Activated CD8-positive, alpha-beta memory T cell treated with anti-CD3 and anti-CD28 coated beads, Interleukin-2, amount 50 U/mL, for 48 hours (primary cell): Measurements from ENCODE around the gene PKN1.
"Not testable (repeated sequence)": the region's sequence is repeated elsewhere in the genome, so short reads cannot be mapped to it uniquely, and the experiment has no call there.

Source experiments
- DNase-seq: peaks from one replicate; pipeline ENCODE4 v3.0.0-alpha.2; 2020

PKN1 gene

DNA sequence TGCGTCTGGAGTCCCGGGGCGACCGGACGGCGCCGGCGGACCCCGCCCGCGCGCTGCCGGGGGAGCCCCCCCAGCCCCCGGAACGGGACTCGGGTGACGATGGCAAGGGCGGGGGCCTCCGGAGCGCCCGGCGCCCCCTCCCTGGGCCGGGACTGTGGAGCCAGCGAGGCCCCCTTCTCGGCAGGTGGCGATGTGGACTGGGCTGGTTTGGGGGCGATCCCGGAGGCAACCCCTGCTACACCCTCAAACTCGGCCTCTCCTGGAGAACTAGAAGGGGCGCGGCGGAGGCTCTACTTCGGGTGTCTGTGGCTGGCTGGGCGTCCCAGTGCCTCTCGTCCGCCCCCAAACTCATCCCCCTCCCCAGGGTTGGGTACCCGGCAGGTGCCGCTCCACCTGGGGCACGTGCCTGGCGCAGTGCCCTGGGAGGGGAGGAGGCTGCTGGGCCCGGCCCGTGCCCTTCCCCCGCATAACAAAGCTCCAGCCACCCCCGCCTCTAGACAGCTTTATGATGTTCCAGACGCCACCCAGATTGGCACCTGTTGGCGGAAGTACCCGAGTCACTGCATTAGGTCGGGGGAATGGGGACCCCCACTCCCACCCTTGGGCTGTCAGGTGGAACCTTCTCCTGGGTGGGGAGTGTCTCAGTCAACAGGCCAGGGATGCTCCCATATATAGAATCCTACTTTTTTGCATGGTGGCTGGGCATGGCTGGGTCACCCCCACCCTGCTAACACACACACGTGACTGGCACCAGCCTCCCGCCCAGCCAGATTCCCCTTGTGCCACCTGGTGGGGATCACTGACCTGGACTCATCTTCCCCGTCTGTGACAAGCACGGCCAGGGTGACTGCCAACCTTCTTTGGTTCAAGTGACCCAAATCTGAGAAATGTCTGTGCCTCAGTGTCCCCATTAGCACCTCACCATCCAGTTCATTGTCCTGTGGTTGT is 722 bp downstream of the PKN1 start:
- peak; percentile 68 for DNase-seq

DNA sequence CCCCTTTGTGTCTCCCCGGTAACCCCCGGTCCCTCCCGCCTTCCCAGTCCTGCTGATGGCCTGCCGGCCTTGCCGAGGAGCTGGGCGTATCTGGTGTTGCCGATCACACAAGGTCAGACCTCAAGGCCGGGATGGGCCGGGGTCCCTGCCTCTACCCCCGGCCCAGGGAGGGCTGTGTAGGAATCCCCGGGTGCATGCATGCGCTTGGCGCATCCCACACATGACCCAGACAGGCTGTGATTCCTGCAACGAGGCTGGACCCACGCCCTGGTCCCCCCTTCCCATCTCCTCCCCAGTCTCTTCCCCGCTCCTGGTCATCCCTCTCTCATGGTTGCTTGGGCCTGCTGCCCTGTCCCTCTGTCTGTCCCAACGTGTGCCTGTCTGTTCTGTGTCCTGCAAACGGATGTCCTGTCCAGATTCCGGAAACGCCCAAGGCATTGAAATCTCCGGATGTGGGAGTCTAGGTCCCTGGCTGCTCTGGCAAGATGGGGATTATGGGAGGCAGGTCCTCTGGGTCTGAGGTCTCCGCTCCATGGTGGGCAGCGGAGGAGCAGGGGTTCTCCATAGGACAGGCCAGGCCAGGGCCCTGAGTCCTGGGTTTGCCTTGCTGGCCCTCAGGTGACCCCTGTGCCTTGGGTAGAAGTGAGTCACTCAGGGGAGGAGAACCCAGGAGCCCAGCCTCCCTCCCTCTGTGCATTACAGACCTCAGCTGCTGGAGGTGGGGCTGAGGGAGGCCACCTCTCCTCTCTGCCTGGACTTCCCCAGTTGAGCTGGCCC is 1.6 kb downstream of the PKN1 start:
- peak; percentile 63 for DNase-seq

DNA sequence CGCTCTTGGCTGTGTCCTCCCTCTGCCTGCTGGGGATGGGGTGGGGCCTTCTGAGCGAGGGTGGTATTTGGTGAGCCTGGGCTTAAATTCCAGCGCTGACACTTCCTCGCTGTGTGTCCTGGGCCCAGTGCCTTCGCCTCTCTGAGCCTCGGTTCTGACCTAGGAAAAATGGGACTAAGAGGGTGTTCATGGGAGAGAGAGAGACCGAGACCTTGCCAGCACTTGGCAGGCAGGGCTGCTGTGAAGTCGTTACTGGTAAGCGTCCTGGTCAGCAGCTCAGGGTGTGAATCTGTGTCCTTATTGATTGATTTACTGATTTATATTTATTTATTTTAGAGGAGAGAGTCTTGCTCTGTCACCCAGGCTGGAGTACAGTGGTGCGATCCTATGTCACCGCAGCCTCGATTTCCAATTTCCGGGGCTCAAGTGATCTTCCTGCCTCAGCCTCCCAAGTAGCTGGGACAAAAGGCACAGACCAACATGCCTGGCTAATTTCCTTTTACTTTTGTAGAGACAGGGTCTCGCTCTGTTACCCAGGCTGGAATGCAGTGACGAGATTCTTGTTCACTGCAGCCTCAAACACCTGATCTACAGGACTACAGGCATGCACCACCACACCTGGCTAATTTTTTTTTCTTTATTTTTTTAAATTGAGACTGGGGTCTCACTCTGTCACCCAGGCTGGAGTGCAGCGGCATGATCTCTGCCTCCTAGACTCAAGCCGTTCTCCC is 2.4 kb downstream of the PKN1 start:
- no peak for DNase-seq

DNA sequence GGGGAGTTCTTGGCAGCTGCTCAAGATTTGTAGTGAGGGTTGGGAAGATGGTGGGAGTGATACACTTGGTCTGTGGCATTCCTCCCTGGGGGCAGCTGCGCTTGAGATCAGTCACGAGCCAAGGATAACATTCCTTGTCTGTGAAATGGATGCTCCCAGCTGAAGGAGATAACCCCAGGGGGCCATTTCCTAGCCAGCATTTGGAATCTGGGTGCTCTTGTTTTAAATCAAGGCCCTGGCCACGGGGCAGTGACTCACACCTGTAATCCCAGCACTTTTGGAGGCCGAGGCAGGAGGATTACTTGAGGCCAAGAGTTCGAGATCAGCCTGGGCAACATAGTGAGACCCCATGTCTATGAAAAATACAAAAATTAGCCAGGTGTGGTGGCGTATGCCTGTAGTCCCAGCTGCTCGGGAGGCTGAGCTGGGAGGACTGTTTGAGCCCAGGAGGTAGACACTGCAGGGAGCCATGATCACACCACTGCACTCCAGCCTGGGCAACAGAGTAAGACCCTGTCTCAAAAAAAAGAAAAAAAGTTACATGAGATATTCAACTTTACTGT is 4.6 kb downstream of the PKN1 start:
- no peak for DNase-seq

DNA sequence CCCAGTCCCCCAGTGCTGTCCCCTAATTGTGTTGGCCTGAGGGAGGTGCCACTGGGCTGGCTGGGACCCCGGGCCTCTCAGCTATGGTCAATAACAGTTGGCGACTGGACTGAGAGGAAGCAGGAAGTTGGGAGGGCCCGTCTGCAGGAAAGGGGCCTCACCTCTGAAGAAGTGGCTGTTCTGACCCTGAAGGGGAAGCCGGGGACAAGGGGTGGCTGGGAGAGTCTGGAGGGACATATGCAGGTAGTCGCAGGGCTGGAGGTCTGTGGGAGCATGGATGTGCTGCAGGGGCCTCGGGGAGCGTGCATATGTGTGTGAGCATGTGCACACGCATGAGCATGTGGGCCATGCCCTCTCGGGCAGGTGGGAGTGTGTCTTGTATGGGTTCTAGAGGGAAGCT is 5.9 kb downstream of the PKN1 start:
- DNase-seq, result no peak

DNA sequence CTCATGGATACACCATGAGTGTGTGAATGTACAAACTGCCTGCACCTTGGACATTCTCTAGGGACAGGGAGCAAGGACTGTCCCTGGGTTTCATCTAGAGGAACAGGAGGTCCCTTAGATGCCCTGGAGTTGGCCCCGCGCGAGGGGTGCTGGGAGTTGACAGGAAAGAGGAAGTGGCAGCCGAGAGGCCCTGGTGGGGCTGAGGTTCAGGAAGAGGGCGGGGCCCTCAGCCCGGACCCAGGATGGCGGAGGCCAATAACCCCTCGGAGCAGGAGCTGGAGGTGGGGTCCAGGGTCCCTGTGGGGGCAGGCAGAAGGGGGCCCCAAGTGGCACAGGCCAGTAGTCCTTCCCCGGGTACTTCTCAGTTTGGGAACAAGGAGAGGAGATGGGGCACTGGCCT is 6.9 kb downstream of the PKN1 start:
- DNase-seq, result peak; percentile 89

DNA sequence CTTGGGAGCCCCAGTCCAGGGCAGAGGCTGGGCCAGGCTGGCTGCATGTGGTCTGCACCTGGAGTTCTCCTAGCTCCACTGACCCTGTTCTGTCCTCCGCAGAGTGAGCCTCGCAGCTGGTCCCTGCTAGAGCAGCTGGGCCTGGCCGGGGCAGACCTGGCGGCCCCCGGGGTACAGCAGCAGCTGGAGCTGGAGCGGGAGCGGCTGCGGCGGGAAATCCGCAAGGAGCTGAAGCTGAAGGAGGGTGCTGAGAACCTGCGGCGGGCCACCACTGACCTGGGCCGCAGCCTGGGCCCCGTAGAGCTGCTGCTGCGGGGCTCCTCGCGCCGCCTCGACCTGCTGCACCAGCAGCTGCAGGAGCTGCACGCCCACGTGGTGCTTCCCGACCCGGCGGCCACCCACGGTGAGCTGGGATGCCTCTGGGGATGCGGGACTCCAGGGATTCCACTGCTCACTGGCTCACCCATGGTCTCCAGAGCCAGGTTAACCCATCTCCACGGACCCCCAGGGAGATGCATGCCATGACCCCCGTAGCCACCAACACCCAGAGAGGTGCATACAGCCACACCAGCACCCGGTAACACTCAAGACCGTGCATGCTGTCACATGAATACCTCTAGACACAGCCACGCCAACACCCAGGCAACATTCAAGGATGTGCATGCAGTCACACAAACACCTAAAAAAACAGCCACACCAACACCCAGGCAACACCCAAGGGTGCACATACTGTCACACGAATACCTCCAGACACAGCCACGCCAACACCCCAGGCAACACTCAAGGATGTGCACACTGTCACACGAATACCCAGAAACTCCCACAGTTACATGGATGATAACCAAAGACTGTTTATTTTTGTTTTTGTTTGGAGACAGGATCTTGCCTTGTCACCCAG is 8.2 kb downstream of the PKN1 start:
- DNase-seq, result no peak

DNA sequence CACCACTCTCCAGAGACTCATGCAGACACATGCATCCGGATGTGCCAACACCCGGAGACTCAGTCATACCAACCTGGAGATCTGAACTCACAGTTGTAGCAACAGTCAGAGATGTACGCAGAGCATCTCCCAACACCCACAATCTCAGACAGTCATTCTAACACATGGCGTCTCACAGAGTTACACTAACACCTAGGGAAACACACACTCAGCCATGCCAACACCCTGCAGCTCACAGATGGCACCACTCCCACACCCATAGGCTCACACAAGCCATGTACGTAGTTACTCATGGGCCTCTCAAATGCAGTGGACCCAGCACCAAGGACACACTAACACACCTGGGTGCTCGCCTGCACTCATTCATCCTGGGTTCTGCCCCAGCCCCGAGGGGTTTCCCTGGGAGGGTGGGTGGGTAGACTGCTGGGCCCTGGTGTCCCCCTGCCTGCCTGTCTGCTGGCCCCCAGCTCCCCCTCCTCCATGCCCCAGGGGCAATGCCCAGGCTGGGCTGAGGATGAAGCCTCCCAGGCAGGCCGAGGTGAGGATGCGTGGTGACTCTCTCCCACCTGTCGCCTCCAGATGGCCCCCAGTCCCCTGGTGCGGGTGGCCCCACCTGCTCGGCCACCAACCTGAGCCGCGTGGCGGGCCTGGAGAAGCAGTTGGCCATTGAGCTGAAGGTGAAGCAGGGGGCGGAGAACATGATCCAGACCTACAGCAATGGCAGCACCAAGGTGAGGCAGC is 10.0 kb downstream of the PKN1 start:
- DNase-seq, result no peak

DNA sequence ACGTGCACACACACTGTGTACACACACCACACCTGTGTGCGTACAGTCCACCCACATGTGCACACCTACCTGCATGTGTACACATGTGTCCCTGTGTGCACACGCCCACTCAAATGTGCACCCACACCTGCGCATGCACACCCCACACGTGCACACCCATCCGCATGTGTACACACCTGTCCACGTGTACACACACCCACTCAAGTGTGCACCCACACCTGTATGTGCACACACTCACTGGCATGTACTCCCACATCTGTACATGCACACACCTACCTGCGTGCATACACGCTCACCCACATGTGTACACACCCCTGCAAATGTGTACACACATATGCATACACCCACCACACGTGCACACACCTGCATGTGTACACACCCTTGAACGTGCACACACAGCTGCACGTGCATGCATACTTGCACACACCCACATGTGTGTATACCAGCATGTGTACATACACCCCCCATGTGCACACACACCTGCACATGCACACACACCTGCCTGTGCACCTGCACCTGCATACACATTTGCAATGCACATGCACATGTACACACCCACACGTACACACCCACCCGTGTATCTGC is 10.6 kb downstream of the PKN1 start:
- no peak for DNase-seq

DNA sequence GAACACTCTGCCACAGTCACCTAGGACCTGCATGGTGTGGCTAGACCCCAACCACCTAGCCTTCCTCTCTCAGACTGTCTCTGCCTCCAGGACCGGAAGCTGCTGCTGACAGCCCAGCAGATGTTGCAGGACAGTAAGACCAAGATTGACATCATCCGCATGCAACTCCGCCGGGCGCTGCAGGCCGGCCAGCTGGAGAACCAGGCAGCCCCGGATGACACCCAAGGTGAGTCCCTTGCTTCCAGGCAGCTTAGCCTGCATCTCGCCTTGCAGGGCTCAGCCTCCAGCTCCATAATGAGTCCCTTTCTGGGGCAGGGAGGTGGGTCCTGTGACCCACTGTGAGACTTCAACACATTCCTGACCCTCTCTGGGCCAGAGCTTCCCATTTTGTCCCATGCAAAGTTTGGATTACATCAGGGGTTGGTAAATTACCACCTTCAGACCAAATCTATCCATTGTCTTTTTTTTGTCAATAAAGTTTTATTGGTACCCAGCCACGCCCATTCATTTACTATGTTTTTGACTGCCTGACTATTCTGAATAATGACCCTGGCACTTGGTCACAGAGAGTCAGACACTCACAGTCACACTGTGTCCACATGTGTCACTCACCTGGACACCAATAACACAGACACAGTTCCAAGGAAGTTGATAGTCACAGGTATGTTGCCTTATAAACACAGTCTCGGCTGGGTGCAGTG is 13.4 kb downstream of the PKN1 start:
- no peak for DNase-seq

DNA sequence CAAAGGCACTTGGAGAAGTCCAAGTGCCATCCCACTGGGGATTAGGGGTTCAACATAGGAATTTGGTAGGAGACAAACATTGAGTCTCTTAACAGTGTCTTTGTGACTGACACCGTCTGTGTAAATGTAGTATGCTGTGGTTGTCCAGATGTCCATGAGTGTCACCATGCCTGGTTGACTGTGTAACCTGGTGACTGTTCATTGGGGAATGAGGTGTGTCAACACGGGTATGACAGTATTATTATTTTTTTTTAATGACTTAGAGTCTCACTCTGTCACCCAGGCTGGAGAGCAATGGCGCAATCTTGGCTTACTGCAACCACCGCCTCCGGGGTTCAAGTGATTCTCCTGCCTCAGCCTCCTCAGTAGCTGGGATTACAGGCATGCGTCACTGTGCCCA is 16.2 kb downstream of the PKN1 start:
- no peak for DNase-seq

DNA sequence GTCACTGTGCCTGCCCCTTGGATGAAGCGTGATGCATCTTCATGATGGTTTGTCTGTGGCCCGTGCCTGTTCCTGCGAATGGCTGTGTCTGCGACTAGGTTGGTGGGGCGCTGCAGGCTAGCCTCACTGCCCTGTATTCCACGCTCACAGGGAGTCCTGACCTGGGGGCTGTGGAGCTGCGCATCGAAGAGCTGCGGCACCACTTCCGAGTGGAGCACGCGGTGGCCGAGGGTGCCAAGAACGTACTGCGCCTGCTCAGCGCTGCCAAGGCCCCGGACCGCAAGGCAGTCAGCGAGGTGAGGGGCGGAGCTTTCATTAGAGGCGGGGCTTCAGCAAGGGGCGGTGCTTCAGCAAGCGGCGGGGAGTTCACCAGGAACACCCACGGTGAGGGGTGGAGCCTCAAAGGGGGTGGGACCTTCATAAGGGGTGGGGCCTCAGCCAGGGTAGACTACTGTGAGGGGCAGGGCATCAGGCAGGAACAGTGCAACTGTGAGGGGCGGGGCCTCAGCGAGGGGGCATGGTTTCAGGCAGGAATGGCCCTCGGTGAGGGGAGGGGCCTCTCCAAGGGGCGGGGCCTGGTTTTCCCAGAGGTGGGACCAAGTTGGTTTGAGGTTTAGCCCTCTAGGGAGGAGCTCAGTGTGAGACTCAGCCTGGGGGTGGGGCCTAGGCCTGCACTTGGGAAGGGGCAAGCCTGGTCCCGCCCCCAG is 17.2 kb downstream of the PKN1 start:
- peak; percentile 86 for DNase-seq

DNA sequence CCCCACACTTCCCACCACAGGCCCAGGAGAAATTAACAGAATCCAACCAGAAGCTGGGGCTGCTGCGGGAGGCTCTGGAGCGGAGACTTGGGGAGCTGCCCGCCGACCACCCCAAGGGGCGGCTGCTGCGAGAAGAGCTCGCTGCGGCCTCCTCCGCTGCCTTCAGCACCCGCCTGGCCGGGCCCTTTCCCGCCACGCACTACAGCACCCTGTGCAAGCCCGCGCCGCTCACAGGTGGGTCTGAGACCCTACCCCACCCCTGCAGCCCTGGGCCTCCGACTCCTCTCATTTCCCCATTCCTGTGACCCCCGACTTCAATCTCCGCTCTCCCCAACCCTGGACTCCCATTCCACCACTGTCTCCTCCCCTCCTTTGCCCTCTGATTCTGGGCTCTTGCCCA is 17.8 kb downstream of the PKN1 start:
- no peak for DNase-seq

DNA sequence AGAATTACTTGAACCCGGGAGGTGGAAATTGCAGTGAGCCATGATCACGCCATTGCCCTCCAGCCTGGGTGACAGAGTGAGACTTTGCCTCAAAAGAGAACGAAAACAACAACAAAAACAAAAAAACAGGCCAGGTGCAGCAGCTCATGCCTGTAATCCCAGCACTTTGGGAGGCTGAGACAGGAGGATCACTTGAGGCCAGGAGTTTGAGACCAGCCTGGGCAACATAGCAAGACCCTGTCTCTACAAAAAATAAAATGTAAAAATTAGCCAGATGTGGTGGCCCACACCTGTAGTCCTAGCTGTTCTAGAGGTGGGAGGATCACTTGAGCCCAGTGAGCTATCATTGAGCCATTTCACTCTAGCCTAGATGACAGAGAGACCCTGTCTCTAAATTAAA is 19.2 kb downstream of the PKN1 start:
- DNase-seq, result not testable (repeated sequence)

DNA sequence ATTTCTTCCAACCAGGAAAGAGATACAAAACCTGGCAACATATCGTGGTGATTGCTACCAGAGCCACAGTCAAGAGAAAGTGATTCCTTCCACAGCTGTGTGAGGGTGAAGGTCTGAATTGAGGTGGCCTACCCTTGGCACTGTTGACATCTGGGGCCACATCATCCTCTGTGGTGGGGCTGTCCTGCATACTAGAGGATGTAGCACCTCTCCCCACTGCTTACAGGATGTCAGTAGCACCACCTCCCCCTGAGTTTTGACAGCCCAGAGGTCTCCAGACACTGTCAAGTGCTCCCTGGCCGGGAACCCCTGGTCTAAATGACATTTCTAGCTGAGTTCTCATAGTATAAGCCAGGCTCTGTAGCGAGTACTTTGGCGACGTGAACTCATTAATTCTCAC is 26.6 kb downstream of the PKN1 start:
- no peak for DNase-seq

DNA sequence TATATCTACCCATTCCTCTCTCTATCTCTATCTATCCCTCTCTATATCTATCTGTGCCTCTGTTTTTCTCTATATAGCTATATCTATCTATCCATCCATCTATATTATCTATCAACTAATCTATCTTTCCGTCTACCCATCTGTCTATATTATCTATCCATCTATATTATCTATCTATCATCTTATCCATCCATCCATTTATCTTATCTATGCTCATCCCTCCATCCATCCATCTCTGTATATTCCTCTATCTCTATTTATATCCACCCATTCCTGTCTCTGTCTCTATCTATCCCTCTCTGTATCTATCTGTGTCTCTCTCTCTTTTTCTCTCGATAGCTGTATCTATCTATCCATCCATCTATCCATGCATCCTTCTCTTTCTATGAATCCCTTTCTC is 27.8 kb downstream of the PKN1 start:
- no peak for DNase-seq

DNA sequence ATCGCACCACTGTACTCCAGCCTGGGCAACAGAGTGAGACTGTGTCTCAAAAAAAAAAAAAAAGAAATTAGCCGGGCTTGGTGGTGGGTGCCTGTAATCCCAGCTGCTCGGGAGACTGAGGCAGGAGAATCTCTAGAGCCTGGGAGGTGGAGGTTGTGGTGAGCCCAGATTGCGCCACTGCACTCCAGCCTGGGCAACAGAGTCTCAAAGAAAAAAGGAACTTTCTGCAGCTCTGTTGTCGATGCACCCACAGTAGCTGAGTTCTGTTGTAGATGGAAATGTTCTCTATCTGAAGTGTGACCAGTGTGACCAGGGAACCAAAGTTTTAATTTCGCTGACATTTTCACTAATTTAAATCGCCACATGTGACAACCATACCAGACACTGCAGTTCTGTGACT is 29.3 kb downstream of the PKN1 start:
- DNase-seq, result not testable (repeated sequence)

DNA sequence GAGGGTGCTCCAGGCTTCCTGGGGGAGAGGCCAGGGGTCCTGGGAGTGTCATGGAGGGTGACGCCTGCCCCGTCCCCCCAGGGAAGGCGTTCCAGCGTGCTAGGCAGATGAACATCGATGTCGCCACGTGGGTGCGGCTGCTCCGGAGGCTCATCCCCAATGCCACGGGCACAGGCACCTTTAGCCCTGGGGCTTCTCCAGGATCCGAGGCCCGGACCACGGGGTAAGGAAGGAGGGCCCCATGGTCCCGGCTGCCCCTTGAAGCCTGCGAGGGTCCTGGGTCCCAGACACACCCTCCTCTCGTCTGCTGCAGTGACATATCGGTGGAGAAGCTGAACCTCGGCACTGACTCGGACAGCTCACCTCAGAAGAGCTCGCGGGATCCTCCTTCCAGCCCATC is 30.6 kb downstream of the PKN1 start:
- no peak for DNase-seq

DNA sequence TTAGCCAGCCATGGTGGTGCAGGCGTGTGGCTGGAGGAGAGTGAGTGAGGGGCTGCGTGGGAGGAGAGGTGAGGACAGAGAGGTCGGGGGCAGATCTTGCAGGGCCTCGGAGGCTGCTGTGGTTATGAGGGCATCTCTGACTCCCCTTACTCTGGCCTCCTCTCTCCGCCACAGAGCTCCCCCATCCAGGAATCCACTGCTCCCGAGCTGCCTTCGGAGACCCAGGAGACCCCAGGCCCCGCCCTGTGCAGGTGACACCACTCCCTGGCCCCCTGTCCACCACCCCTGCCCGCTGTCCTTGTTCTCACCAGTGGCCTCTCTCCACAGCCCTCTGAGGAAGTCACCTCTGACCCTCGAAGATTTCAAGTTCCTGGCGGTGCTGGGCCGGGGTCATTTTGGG is 34.3 kb downstream of the PKN1 start:
- DNase-seq, result no peak

DNA sequence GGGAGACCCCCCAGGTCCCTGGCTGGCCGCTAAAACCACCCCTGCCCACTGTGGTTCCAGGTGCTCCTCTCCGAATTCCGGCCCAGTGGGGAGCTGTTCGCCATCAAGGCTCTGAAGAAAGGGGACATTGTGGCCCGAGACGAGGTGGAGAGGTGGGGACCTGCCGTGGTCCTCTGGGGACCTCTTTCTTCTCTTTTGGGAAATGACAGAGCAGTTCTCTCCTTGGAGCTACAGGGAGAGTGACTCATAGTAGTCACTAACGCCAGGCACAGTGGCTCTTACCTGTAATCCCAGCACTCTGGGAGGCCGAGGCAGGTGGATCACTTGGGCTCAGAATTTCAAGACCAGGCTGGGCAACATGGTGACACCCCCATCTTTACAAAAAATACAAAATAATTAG is 34.7 kb downstream of the PKN1 start:
- no peak for DNase-seq
